Endothelial cell of umbilical vein (primary cell): ENCODE results near the gene SLF1. TPM values are rescaled to one million over a fixed set of nuclear protein-coding genes. Genes with fewer than 3 reads are reported as not detected.
A peak's percentile ranks its signal among the peaks of the same experiment; 100 is the strongest.

Experiments used
- BruUV-seq: library from RNA; stranded (reverse); fragments of 400-500 nt; replicated peaks from 2 replicates; lab custom pipeline; 2021; lab: Mats Ljungman, UMichigan
- CTCF ChIA-PET: fragments of 300-600, 350-600 bp; sonication (Branson Sonifier 250); formaldehyde crosslinking; loops from one replicate; lab custom pipeline; 2021; ENCODE audit warnings: antibody characterized with exemption, inconsistent platforms; lab: Charles Lee
- POLR2A ChIA-PET: fragments of 300-600, 350-600 bp; sonication (Branson Sonifier 250); formaldehyde crosslinking; loops from one replicate; lab custom pipeline; 2021; ENCODE audit warnings: antibody characterized with exemption, inconsistent platforms; lab: Charles Lee
- DNase-seq: peaks from one replicate; pipeline ENCODE4 v3.0.0-alpha.2; 2011; ENCODE audit warnings: low read depth, low spot score
- FAIRE-seq: peaks from 2 replicates; lab custom pipeline; 2011; peaks lifted over from hg19 to GRCh38; lab: Jason Lieb, UNC
- H2AFZ ChIP-seq: 2 replicates; pipeline ENCODE4 v1.6.0; 2012; ENCODE audit warnings: low read depth, low read length, control low read depth, inconsistent platforms
- H3K27ac ChIP-seq: 2 replicates; pipeline ENCODE4 v1.5.1; 2011; ENCODE audit warnings: low read depth, mild to moderate bottlenecking, control low read depth, low read length, moderate library complexity; ENCODE audit not compliant: insufficient read depth
- H3K27me3 ChIP-seq, 2 experiments: 2 replicates each; pipeline versions ENCODE4 v1.6.0 to v1.6.1; 2011; ENCODE audit warnings: low read length in 2 of 2, mixed read lengths in 1 of 2; ENCODE audit not compliant: control insufficient read depth in 2 of 2, insufficient read depth in 2 of 2
- H3K36me3 ChIP-seq, 2 experiments: 2 replicates in 1 of 2; 3 replicates in 1 of 2; pipeline ENCODE4 v1.5.1; 2011; ENCODE audit warnings: low read length in 2 of 2, mild to moderate bottlenecking in 1 of 2, moderate library complexity in 1 of 2; ENCODE audit not compliant: control insufficient read depth in 2 of 2, insufficient read depth in 2 of 2; ENCODE audit errors: extremely low read depth in 1 of 2
- H3K4me1 ChIP-seq: 3 replicates; pipeline ENCODE4 v1.5.1; 2011; ENCODE audit warnings: mild to moderate bottlenecking, low read length; ENCODE audit not compliant: control insufficient read depth, insufficient read depth; ENCODE audit errors: extremely low read depth
- H3K4me2 ChIP-seq: 2 replicates; pipeline ENCODE4 v1.6.1; 2011; ENCODE audit warnings: low read length, control low read depth, mixed read lengths; ENCODE audit not compliant: insufficient read depth
- H3K4me3 ChIP-seq, 3 experiments: fragments of 200-600 bp in 1 of 3; sonication (generic), shearing (Covaris generic) in 1 of 3; replicated peaks in 1 of 3; 2 replicates each; pipeline ENCODE4 v1.5.1; 2011 to 2016; ENCODE audit warnings: control low read depth in 3 of 3, low read length in 3 of 3, mild to moderate bottlenecking in 2 of 3, inconsistent platforms in 1 of 3, low read depth in 1 of 3, moderate library complexity in 1 of 3; ENCODE audit not compliant: insufficient read depth in 1 of 3
- H3K79me2 ChIP-seq: 2 replicates; pipeline ENCODE4 v1.6.0; 2012; ENCODE audit warnings: low read length, inconsistent platforms; ENCODE audit not compliant: control insufficient read depth, insufficient read depth
- H3K9ac ChIP-seq: replicated peaks from 2 replicates; pipeline ENCODE3; 2011; ENCODE audit warnings: low read length, control low read depth; ENCODE audit not compliant: insufficient read depth; ENCODE audit errors: extremely low read depth
- H3K9me1 ChIP-seq: replicated peaks from 3 replicates; pipeline ENCODE4 v1.6.0; 2011; ENCODE audit warnings: mild to moderate bottlenecking, low read length; ENCODE audit not compliant: control insufficient read depth, insufficient read depth; ENCODE audit errors: extremely low read depth
- H3K9me3 ChIP-seq: replicated peaks from 2 replicates; pipeline ENCODE4 v1.5.1; 2012; ENCODE audit warnings: low read length, inconsistent platforms; ENCODE audit not compliant: control insufficient read depth, insufficient read depth
- H4K20me1 ChIP-seq: replicated peaks from 2 replicates; pipeline ENCODE3; 2011; ENCODE audit warnings: mild to moderate bottlenecking, low read length; ENCODE audit not compliant: control insufficient read depth, insufficient read depth; ENCODE audit errors: extremely low read depth
- CTCF ChIP-seq, 2 donors: IDR thresholded peaks; 1 replicate in 1 of 2; 2 replicates in 1 of 2; pipeline ENCODE4 v1.5.1; 2011; ENCODE audit warnings: low read length in 2 of 2, mild to moderate bottlenecking in 2 of 2, moderate library complexity in 2 of 2, control low read depth in 1 of 2, inconsistent platforms in 1 of 2, low read depth in 1 of 2; ENCODE audit not compliant: insufficient read depth in 1 of 2; ENCODE audit errors: extremely low read depth in 1 of 2
- EZH2 ChIP-seq: IDR thresholded peaks from 2 replicates; pipeline ENCODE4 v1.6.1; 2012; ENCODE audit warnings: borderline replicate concordance, low read depth, mild to moderate bottlenecking, moderate library complexity, low read length, inconsistent platforms; ENCODE audit not compliant: severe bottlenecking
- FOS ChIP-seq: IDR thresholded peaks from 2 replicates; pipeline ENCODE4 v1.6.1; 2011; ENCODE audit warnings: mild to moderate bottlenecking, low read length, moderate library complexity, borderline replicate concordance; ENCODE audit not compliant: insufficient read depth
- GATA2 ChIP-seq: IDR thresholded peaks from 2 replicates; pipeline ENCODE4 v1.7.0; 2011; ENCODE audit warnings: low read depth, mild to moderate bottlenecking, moderate library complexity, mixed read lengths, low read length; ENCODE audit not compliant: insufficient read length, insufficient read depth
- JUN ChIP-seq: IDR thresholded peaks from 2 replicates; pipeline ENCODE4 v1.6.1; 2011; ENCODE audit warnings: borderline replicate concordance, low read depth; ENCODE audit not compliant: insufficient read length, insufficient read depth
- MAX ChIP-seq: IDR thresholded peaks from 2 replicates; pipeline ENCODE4 v1.6.1; 2011; ENCODE audit not compliant: insufficient read depth, insufficient read length
- MYC ChIP-seq: IDR thresholded peaks from one replicate; pipeline ENCODE4 v1.6.1; 2011; ENCODE audit warnings: mild to moderate bottlenecking, low read depth, low read length
- POLR2A ChIP-seq: IDR thresholded peaks from 2 replicates; pipeline ENCODE4 v1.6.1; 2012; ENCODE audit warnings: low read depth, mild to moderate bottlenecking, control low read depth, low read length
- POLR2AphosphoS5 ChIP-seq: IDR thresholded peaks from 2 replicates; pipeline ENCODE4 v1.6.1; 2012; ENCODE audit warnings: low read depth, mild to moderate bottlenecking, control low read depth, low read length, moderate library complexity; ENCODE audit not compliant: insufficient read depth
- dilution Hi-C: fragments of 300-500 bp; cut with MboI; formaldehyde crosslinking; loops from one replicate; pipeline ENCODE4 v1.15.0; 2019; ENCODE audit warnings: low sequenced_read_pairs; ENCODE audit not compliant: extremely low pct_ligation_motif_present
- intact Hi-C: fragments of 100-400 bp; cut with micrococcal nuclease; formaldehyde crosslinking; loops from one replicate; pipeline ENCODE4 v1.10.0; 2022
- polyA plus RNA-seq, 4 experiments: library from polyadenylated mRNA; depleted of rRNA in 3 of 4; stranded (reverse) in 3 of 4; unstranded in 1 of 4; fragments of >200 nt; gene quantifications; 2 replicates each; pipeline versions ENCODE4 v1.2.1 to v1.2.3, GENCODE V29; 2011 to 2012; ENCODE audit warnings: missing spikeins in 1 of 4
- total RNA-seq: library from RNA; stranded (reverse); gene quantifications from 2 replicates; pipeline ENCODE4 v1.2.3, GENCODE V29; 2021

SLF1 gene
- total and polyA plus RNA-seq, 2 donors (not counting 3 experiments of a cell fraction or from before 2014, with no cell fraction given) = 1.4 to 8.5 TPM

- intact Hi-C loops = loop anchor here (5.0 kb wide), 1 partner anchor 580 kb away; a partner anchor contains a TSS
- Histone ChIP-seq H3K36me3 (no peaks in the 10 kb centered on the region), H3K9me3 (no peaks in the 10 kb centered on the region), H3K27ac (no peak overlapping the region), H4K20me1 (no peaks in the 10 kb centered on the region), H3K27me3 (no peaks in the 10 kb centered on the region), H3K4me3 (no peak overlapping the region), H3K79me2 (no peaks in the 10 kb centered on the region), H3K4me1 (peaks cover 15% of the 10 kb centered on the region), H3K9me1 (no peaks in the 10 kb centered on the region), H3K9ac (no peak overlapping the region), H3K4me2 (no peak overlapping the region), H2AFZ (no peak overlapping the region)
- dilution Hi-C loops = no loop called here
- TF ChIP-seq POLR2AphosphoS5 (no peak), CTCF (IDR thresholded peaks at IDR 0.05; ENCODE audit: extremely low read depth in 1 of 2, insufficient read depth in 1 of 2, low read depth in 1 of 2, low read length in 2 of 2) (no peak), FOS (no peak), GATA2 (no peak), MAX (no peak), EZH2 (no peak), POLR2A (no peak), JUN (no peak), MYC (no peak)
- DNase-seq = peak; percentile 42
- CTCF ChIA-PET = interaction anchor here (0.8 to 1.8 kb wide), 11 partner anchors 16 to 1109 kb away, joined by 3 to 30 read pairs (median 4); partner anchors contain the start of genes KIAA0825, NR2F1 and SLF1
- POLR2A ChIA-PET = no interaction called here
- BruUV-seq = no TSS peak
- FAIRE-seq = peak; percentile 46
Observed at GRCh38 chr5:94691949-94692348, 73.5 kb downstream of the SLF1 start.
